GM19455 (cell line): ENCODE measurements around the gene TRPV4.

Source experiments
- ATAC-seq: cut with Tn5 transposase; IDR thresholded peaks from one replicate; pipeline ENCODE4 v1.9.1; 2021; ENCODE audit not compliant: unreplicated experiment

The TRPV4 gene

GRCh38 chr12:109781668-109782325 is 51.4 kb downstream of the TRPV4 start:
- ATAC-seq, result no peak

GRCh38 chr12:109779382-109779781 is 53.8 kb downstream of the TRPV4 start:
- no peak for ATAC-seq

GRCh38 chr12:109778684-109779083 is 54.5 kb downstream of the TRPV4 start:
- no peak for ATAC-seq

GRCh38 chr12:109777544-109777943 is 55.7 kb downstream of the TRPV4 start:
- no peak for ATAC-seq

- ATAC-seq, result no peak
Measured at GRCh38 chr12:109776624-109777023, 56.6 kb downstream of the TRPV4 start.

GRCh38 chr12:109775172-109775881 is 57.9 kb downstream of the TRPV4 start:
- ATAC-seq, result no peak

GRCh38 chr12:109773384-109774011 is 59.7 kb downstream of the TRPV4 start:
- ATAC-seq, result no peak

GRCh38 chr12:109772622-109773321 is 60.4 kb downstream of the TRPV4 start:
- no peak for ATAC-seq

- ATAC-seq, result no peak
Measured at GRCh38 chr12:109771746-109772621, 61.2 kb downstream of the TRPV4 start.

- ATAC-seq, result no peak
Measured at GRCh38 chr12:109770861-109771670, 62.1 kb downstream of the TRPV4 start.

GRCh38 chr12:109770104-109770860 is 62.9 kb downstream of the TRPV4 start:
- ATAC-seq, result no peak

GRCh38 chr12:109768901-109769670 is 64.1 kb downstream of the TRPV4 start:
- no peak for ATAC-seq

GRCh38 chr12:109767991-109768900 is 65.0 kb downstream of the TRPV4 start:
- no peak for ATAC-seq

GRCh38 chr12:109767456-109767855 is 65.7 kb downstream of the TRPV4 start:
- no peak for ATAC-seq

GRCh38 chr12:109766251-109766778 is 66.9 kb downstream of the TRPV4 start:
- ATAC-seq, result no peak

- ATAC-seq, result no peak
Measured at GRCh38 chr12:109765446-109765810, 67.8 kb downstream of the TRPV4 start.
